ENCODE measurements around the gene NUDT3. TPM values are rescaled to one million over a fixed set of nuclear protein-coding genes. Genes with fewer than 3 reads are reported as not detected.

The NUDT3 gene
- polyA plus RNA-seq, 6 donors from 2014 or later = 12.6 to 15.5 (median 14.0) TPM

GRCh38 chr6:34289137-34289536 is 103.3 kb downstream of the NUDT3 start:
- Mint-ChIP-seq H3K27me3 (no peaks in the 10 kb centered on the region), H3K4me3 (peak overlapping the region in 5 of 8 donors; percentile 21 to 64 (median 47)), H3K9me3 (peaks cover 0 to 4% (median 0%) of the 10 kb centered on the region in 7 donors), H3K4me1 (peaks cover 39 to 66% (median 45%) of the 10 kb centered on the region in 3 donors), H3K27ac (peak overlapping the region in 4 of 6 donors; percentile 14 to 87 (median 58)), H3K36me3 (peaks cover 22 to 32% of the 10 kb centered on the region in 2 donors)
- ATAC-seq (ENCODE audit: low read depth in 2 of 2) (no peak), DNase-seq (no peak)

- no peak for DNase-seq
- Mint-ChIP-seq H3K27me3 (no peaks in the 10 kb centered on the region), H3K27ac (peak overlapping the region in 3 of 6 donors; percentile 14 to 87 (median 83)), H3K9me3 (peaks cover 0 to 4% (median 0%) of the 10 kb centered on the region in 7 donors), H3K4me3 (peak overlapping the region in 4 of 8 donors; percentile 16 to 64 (median 29)), H3K36me3 (peaks cover 17 to 34% of the 10 kb centered on the region in 2 donors), H3K4me1 (peaks cover 38 to 67% (median 46%) of the 10 kb centered on the region in 3 donors)
- peak in 1 of 2 donors; percentile 41 for ATAC-seq (ENCODE audit: low read depth in 2 of 2)
These were observed 103.9 kb downstream of the NUDT3 start for GRCh38 chr6:34288581-34288980.

GRCh38 chr6:34285448-34286164 is 106.9 kb downstream of the NUDT3 start:
- ATAC-seq (ENCODE audit: low read depth in 2 of 2) (no peak), DNase-seq (no peak)
- H3K36me3 Mint-ChIP-seq = peaks cover 8 to 30% of the 10 kb centered on the region in 2 donors
- no peaks in the 10 kb centered on the region for H3K27me3 Mint-ChIP-seq
- peaks cover 0 to 4% (median 0%) of the 10 kb centered on the region in 7 donors for H3K9me3 Mint-ChIP-seq
- peaks cover 36 to 51% (median 37%) of the 10 kb centered on the region in 3 donors for H3K4me1 Mint-ChIP-seq
- peak overlapping the region in 4 of 6 donors; percentile 32 to 93 (median 82) for H3K27ac Mint-ChIP-seq
- H3K4me3 Mint-ChIP-seq = peak overlapping the region in 2 of 8 donors; percentile 12 to 29

- Mint-ChIP-seq H3K27ac (peak overlapping the region; percentile 32 to 93 (median 89)), H3K9me3 (peaks cover 0 to 4% (median 0%) of the 10 kb centered on the region in 7 donors), H3K36me3 (peaks cover 8 to 38% of the 10 kb centered on the region in 2 donors), H3K4me1 (peaks cover 36 to 47% (median 39%) of the 10 kb centered on the region in 3 donors), H3K27me3 (no peaks in the 10 kb centered on the region), H3K4me3 (peak overlapping the region in 6 of 8 donors; percentile 12 to 63 (median 40))
- ATAC-seq (ENCODE audit: low read depth in 2 of 2) (peak; percentile 76 to 88), DNase-seq (peak; percentile 37)
These were observed 107.7 kb downstream of the NUDT3 start for GRCh38 chr6:34284563-34285447.

- Mint-ChIP-seq H3K4me3 (no peak overlapping the region), H3K27ac (peak overlapping the region in 2 of 6 donors; percentile 33 to 51), H3K36me3 (peaks cover 19 to 33% of the 10 kb centered on the region in 2 donors), H3K27me3 (no peaks in the 10 kb centered on the region), H3K9me3 (peaks cover 0 to 4% (median 0%) of the 10 kb centered on the region in 7 donors), H3K4me1 (peaks cover 31 to 46% (median 38%) of the 10 kb centered on the region in 3 donors)
- ATAC-seq (ENCODE audit: low read depth in 2 of 2) = no peak
- no peak for DNase-seq
These were observed 110.7 kb downstream of the NUDT3 start for GRCh38 chr6:34281702-34282334.

- Mint-ChIP-seq H3K4me1 (peaks cover 32 to 48% (median 35%) of the 10 kb centered on the region in 3 donors), H3K27ac (peak overlapping the region in 1 of 6 donors; percentile 64), H3K27me3 (no peaks in the 10 kb centered on the region), H3K9me3 (peaks cover 0 to 4% (median 0%) of the 10 kb centered on the region in 7 donors), H3K4me3 (no peak overlapping the region), H3K36me3 (peaks cover 17 to 27% of the 10 kb centered on the region in 2 donors)
- ATAC-seq (ENCODE audit: low read depth in 2 of 2) (no peak), DNase-seq (no peak)
These were observed 112.3 kb downstream of the NUDT3 start for GRCh38 chr6:34280216-34280615.

GRCh38 chr6:34278833-34279232 is 113.6 kb downstream of the NUDT3 start:
- Mint-ChIP-seq H3K36me3 (peaks cover 12 to 24% of the 10 kb centered on the region in 2 donors), H3K27ac (no peak overlapping the region), H3K27me3 (no peaks in the 10 kb centered on the region), H3K9me3 (no peaks in the 10 kb centered on the region), H3K4me1 (peaks cover 25 to 34% (median 28%) of the 10 kb centered on the region in 3 donors), H3K4me3 (no peak overlapping the region)
- ATAC-seq (ENCODE audit: low read depth in 2 of 2) (no peak), DNase-seq (no peak)

- no peak for DNase-seq
- no peaks in the 10 kb centered on the region for H3K27me3 Mint-ChIP-seq
- no peak overlapping the region for H3K4me3 Mint-ChIP-seq
- peaks cover 29 to 34% (median 31%) of the 10 kb centered on the region in 3 donors for H3K4me1 Mint-ChIP-seq
- H3K9me3 Mint-ChIP-seq = no peaks in the 10 kb centered on the region
- H3K36me3 Mint-ChIP-seq = peaks cover 12 to 22% of the 10 kb centered on the region in 2 donors
- peak overlapping the region in 1 of 6 donors; percentile 55 for H3K27ac Mint-ChIP-seq
- ATAC-seq (ENCODE audit: low read depth in 2 of 2) = no peak
These were observed 114.7 kb downstream of the NUDT3 start for GRCh38 chr6:34277763-34278112.

- H3K36me3 Mint-ChIP-seq = peaks cover 12 to 22% of the 10 kb centered on the region in 2 donors
- H3K27me3 Mint-ChIP-seq = no peaks in the 10 kb centered on the region
- H3K4me1 Mint-ChIP-seq = peaks cover 35 to 40% (median 36%) of the 10 kb centered on the region in 3 donors
- no peak for DNase-seq
- H3K4me3 Mint-ChIP-seq = no peak overlapping the region
- H3K27ac Mint-ChIP-seq = peak overlapping the region in 4 of 6 donors; percentile 31 to 80 (median 67)
- no peaks in the 10 kb centered on the region for H3K9me3 Mint-ChIP-seq
- no peak for ATAC-seq (ENCODE audit: low read depth in 2 of 2)
These were observed 115.3 kb downstream of the NUDT3 start for GRCh38 chr6:34276881-34277762.

GRCh38 chr6:34276191-34276590 is 116.3 kb downstream of the NUDT3 start:
- Mint-ChIP-seq H3K36me3 (peaks cover 12 to 22% of the 10 kb centered on the region in 2 donors), H3K4me1 (peaks cover 35 to 40% (median 35%) of the 10 kb centered on the region in 3 donors), H3K9me3 (no peaks in the 10 kb centered on the region), H3K27me3 (no peaks in the 10 kb centered on the region), H3K27ac (peak overlapping the region in 3 of 6 donors; percentile 31 to 80 (median 66)), H3K4me3 (no peak overlapping the region)
- ATAC-seq (ENCODE audit: low read depth in 2 of 2) = no peak
- DNase-seq = no peak

GRCh38 chr6:34275128-34275804 is 117.2 kb downstream of the NUDT3 start:
- peak; percentile 52 to 68 for ATAC-seq (ENCODE audit: low read depth in 2 of 2)
- Mint-ChIP-seq H3K27me3 (no peaks in the 10 kb centered on the region), H3K4me1 (peaks cover 35 to 40% (median 35%) of the 10 kb centered on the region in 3 donors), H3K9me3 (no peaks in the 10 kb centered on the region), H3K36me3 (peaks cover 12 to 14% of the 10 kb centered on the region in 2 donors), H3K4me3 (peak overlapping the region in 1 of 8 donors; percentile 4), H3K27ac (peak overlapping the region in 5 of 6 donors; percentile 38 to 75 (median 67))
- no peak for DNase-seq

GRCh38 chr6:34274129-34274528 is 118.3 kb downstream of the NUDT3 start:
- no peak for ATAC-seq (ENCODE audit: low read depth in 2 of 2)
- Mint-ChIP-seq H3K9me3 (no peaks in the 10 kb centered on the region), H3K4me3 (no peak overlapping the region), H3K27me3 (no peaks in the 10 kb centered on the region), H3K4me1 (peaks cover 25 to 32% (median 30%) of the 10 kb centered on the region in 3 donors), H3K36me3 (peaks cover 3 to 7% of the 10 kb centered on the region in 2 donors), H3K27ac (no peak overlapping the region)
- no peak for DNase-seq

All from naive B cell (primary cell).